Adrenal gland (tissue), 5 donors: ENCODE data around the gene TMEM163.
"Not testable (repeated sequence)": the region's sequence is repeated elsewhere in the genome, so short reads cannot be mapped to it uniquely, and the experiment has no call there.

Source experiments
- CTCF ChIP-seq, 6 experiments: fragments of 450-650 bp in 4 of 6; fragments of 200-600 bp in 2 of 6; sonication (generic) in 1 of 6; IDR thresholded peaks; 1 replicate in 5 of 6; 2 replicates in 1 of 6; pipeline versions ENCODE4 v1.5.1 to v1.8.0; 2016 to 2021; ENCODE audit warnings: antibody characterized with exemption in 6 of 6, mild to moderate bottlenecking in 2 of 6, moderate library complexity in 1 of 6
- POLR2A ChIP-seq, 2 donors: fragments of 450-650 bp; IDR thresholded peaks; one replicate each; pipeline ENCODE4 v1.6.1; 2017; ENCODE audit warnings: antibody characterized with exemption in 2 of 2, mild to moderate bottlenecking in 2 of 2, moderate library complexity in 1 of 2
- donor health status: DM: no; HTN: no; CAD: no.

- not testable (repeated sequence) for TF ChIP-seq POLR2A, CTCF (IDR thresholded peaks at IDR 0.05)
These were observed 211.6 kb downstream of the TMEM163 start for GRCh38 chr2:134507159-134507558.
